ENCODE measurements around the gene ITGAE.

ITGAE gene, protein sequence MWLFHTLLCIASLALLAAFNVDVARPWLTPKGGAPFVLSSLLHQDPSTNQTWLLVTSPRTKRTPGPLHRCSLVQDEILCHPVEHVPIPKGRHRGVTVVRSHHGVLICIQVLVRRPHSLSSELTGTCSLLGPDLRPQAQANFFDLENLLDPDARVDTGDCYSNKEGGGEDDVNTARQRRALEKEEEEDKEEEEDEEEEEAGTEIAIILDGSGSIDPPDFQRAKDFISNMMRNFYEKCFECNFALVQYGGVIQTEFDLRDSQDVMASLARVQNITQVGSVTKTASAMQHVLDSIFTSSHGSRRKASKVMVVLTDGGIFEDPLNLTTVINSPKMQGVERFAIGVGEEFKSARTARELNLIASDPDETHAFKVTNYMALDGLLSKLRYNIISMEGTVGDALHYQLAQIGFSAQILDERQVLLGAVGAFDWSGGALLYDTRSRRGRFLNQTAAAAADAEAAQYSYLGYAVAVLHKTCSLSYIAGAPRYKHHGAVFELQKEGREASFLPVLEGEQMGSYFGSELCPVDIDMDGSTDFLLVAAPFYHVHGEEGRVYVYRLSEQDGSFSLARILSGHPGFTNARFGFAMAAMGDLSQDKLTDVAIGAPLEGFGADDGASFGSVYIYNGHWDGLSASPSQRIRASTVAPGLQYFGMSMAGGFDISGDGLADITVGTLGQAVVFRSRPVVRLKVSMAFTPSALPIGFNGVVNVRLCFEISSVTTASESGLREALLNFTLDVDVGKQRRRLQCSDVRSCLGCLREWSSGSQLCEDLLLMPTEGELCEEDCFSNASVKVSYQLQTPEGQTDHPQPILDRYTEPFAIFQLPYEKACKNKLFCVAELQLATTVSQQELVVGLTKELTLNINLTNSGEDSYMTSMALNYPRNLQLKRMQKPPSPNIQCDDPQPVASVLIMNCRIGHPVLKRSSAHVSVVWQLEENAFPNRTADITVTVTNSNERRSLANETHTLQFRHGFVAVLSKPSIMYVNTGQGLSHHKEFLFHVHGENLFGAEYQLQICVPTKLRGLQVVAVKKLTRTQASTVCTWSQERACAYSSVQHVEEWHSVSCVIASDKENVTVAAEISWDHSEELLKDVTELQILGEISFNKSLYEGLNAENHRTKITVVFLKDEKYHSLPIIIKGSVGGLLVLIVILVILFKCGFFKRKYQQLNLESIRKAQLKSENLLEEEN

DNA sequence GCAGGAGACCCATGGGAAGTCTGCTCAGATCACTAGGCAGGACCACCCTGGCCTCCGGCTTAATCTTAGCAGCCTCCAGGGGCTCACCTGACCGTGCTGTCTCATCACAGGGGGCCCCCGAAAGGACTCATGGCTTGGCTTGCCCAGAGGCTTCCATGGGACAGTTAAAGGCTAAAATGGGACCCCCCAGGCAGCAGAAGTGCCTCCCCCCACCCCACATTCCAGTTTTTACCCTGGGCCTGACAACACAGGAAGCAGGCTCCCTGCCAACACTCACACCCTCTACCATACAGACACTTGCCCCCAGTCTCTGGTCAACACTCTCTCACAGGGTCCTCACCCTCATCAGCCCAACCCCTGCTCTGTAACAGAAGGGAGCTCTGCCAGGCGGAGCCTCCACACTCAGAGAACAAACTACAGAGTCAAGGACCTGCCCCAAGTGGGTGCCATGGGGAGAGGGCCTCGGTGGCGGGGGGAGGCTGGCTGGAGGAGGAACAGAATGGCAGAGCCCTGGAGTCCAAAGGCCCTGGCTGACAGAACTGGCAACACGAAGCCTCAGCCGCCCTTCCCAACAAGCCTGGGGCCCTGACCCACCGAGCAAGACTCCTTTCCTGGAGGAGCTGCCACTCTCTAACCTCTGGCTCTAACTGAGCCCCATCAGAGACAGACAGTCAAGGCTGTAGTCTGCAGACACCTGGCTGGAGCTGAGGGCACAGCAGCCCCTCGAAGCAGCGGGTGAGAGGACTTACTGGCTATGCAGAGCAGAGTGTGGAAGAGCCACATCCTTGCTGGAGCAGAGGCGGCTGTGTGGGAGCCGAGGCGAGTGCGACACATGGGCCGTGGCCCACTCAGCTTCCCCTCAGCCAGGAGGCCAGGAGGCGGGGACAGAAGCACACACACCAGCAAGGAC is at the start of gene ITGAE:
Gene ITGAE, minus strand, starts transcription at position 827 of the 910 bp plus-strand sequence. Its CDS starts 44 bp downstream, at position 783.
- TF ChIP-seq, protein P1, sequence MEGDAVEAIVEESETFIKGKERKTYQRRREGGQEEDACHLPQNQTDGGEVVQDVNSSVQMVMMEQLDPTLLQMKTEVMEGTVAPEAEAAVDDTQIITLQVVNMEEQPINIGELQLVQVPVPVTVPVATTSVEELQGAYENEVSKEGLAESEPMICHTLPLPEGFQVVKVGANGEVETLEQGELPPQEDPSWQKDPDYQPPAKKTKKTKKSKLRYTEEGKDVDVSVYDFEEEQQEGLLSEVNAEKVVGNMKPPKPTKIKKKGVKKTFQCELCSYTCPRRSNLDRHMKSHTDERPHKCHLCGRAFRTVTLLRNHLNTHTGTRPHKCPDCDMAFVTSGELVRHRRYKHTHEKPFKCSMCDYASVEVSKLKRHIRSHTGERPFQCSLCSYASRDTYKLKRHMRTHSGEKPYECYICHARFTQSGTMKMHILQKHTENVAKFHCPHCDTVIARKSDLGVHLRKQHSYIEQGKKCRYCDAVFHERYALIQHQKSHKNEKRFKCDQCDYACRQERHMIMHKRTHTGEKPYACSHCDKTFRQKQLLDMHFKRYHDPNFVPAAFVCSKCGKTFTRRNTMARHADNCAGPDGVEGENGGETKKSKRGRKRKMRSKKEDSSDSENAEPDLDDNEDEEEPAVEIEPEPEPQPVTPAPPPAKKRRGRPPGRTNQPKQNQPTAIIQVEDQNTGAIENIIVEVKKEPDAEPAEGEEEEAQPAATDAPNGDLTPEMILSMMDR (IDR thresholded peaks at IDR 0.05; ENCODE audit: low read depth, low read length): no peak
- no peak within 1 kb of the TSS for H3K4me3 ChIP-seq (ENCODE audit: low read depth, low read length)

DNA sequence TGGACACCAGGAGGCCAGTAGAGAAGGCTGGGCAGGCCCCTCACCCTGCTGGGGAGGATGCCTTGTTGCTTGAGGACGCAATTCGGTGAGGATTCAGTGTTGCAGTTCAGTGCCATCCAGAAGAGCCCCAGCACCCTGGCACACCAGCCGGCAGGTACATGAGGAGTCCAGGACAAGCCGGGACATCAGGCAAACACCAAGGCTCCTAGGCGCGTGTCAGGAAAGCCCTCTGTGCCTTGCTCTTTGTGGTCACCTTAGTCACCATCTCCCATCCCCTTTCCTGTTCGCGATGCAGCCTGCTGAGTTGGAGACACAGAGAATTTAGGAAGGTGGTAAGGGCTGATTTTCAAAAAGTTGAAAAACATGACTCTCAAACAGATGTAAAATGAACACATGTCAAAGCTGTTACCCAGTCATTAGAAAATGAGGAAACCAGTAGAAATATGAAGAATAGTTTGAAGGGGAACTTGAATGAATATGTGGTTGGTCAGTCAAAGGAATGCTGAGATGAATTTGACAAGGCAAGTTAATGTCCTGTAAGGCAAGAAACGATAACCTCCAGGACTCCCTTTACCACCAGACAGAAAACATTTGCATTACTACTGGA is 47.3 kb upstream of the ITGAE start:
- TF ChIP-seq, protein P1 (IDR thresholded peaks at IDR 0.05; ENCODE audit: low read depth, low read length): no peak
- no peak overlapping the region for H3K4me3 ChIP-seq (ENCODE audit: low read depth, low read length)

DNA sequence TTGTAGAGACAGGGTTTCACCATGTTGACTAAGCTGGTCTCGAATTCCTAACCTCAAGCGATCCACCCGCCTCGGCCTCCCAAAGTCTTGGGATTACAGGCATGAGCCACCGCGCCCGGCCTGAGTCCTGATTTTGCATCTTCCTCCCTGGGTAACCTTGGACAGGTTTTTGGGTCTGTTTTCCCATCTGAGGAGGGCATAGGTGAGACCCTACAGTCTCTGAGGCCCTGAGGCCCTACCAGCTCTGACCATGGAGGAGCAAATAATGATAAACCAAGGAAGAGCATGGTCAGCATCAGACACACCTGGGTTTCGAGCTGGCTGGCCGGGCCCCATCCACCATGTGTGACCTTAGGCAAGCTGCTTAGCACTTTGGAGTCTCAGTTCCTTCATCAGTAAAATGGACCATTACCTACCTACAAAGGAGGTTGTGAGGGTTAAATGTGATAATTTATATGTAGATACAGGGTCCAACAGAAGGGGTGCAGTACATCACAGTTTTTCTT is 46.2 kb upstream of the ITGAE start:
- TF ChIP-seq, protein P1 (IDR thresholded peaks at IDR 0.05; ENCODE audit: low read depth, low read length): no peak
- H3K4me3 ChIP-seq (ENCODE audit: low read depth, low read length): no peak overlapping the region

DNA sequence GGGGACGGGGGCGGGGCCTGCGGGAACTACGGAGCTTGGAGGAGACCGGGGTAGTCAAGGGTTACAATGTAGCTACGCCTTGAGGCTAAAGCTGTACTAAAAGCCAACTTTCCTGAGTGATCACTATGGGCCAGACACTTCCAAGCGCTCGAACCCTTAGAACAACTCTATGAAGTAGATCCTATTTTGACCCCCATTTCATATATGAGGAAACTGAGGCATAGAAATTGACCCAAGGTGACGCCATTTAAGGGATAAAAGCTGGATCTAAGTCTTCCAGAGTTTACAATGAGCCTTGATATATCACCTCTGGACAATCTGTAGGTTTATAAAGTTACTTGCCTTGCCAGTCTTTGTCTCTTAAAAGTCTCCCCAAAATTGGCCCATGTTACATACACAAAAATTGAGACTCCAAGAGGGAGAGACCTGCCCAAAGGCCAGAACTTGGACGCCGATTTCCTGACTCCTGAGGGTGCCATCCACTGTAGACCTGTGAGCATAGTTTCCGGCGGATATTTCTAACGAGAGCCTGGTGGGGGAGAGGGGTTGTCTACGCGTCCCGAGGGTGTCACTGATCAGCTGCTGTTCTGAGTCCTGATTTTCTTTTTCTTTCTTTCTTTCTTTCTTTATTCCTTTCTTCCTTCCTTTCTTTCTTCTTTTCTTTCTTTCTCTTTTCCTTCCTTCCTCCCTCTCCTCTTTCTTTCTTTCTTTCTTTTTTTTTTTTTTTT is 45.6 kb upstream of the ITGAE start:
- TF ChIP-seq, protein P1 (IDR thresholded peaks at IDR 0.05; ENCODE audit: low read depth, low read length): no peak
- H3K4me3 ChIP-seq (ENCODE audit: low read depth, low read length): no peak overlapping the region; the same call in 1 of the 2 replicates

DNA sequence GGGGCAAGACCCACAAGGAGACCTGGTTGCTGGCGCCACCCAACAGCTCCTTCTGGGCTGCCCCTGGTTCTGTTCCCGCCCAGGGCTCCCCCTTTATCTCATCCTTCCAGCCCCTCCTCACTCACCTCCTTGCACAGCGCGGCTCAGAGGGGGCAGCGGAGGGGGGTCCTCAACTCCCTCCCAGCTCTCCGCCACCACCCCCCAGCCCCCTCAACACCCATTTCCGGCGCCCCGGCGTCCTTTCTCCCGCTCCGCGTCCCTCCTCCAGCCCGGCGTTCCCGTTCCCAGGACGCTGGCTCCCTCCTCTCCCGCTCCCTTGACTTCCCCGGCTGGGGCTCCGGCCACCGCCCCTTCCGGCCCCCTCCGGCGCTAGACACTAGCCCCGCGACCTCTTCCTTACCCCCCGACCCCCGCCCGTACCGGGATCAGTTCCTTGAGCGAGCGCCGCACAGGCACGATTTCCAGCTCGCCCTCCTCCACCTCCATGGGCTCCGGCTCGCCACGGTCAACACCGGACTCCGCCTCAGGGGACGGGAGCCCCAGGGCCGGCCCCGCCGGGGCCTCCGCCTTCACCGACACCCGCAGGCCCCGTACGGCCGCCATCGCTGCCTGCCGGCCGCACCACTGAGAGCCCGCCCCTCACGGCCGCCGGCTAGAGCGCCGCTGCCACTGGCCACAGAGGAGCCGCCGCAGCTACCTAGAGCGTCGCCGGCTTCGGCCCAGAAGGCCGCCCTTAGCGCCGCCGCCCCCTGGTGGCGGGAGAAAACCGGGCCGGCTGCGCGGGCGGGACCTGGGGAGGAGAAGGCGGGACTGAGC is 44.8 kb upstream of the ITGAE start, which contains the start of gene NCBP3:
Gene NCBP3, minus strand, starts transcription at position 626 of the 816 bp plus-strand sequence. Its CDS starts 23 bp downstream, at position 603.
- peak within 1 kb of the TSS; percentile 88 for H3K4me3 ChIP-seq (ENCODE audit: low read depth, low read length)

More for the DNA sequence above, 44.8 kb upstream of the ITGAE start, which contains the start of gene NCBP3:
- TF ChIP-seq, protein P1 (IDR thresholded peaks at IDR 0.05; ENCODE audit: low read depth, low read length): peak; percentile 81

All from WI38 (cell line).